Peyer's patch (tissue), 4 donors: ENCODE data around the gene POU2AF1.

Experiments
- POLR2A ChIP-seq, 2 donors: fragments of 450-650 bp; IDR thresholded peaks; one replicate each; pipeline ENCODE4 v1.5.1; 2017; ENCODE audit warnings: antibody characterized with exemption in 2 of 2, mild to moderate bottlenecking in 2 of 2, moderate library complexity in 2 of 2
- TF ChIP-seq, protein P1 (sequence below), 6 experiments: fragments of 450-650 bp in 4 of 6; fragments of 200-600 bp in 2 of 6; sonication (generic) in 1 of 6; IDR thresholded peaks; one replicate each; pipeline ENCODE4 v1.5.1; 2017 to 2019; ENCODE audit warnings: antibody characterized with exemption in 6 of 6, mild to moderate bottlenecking in 3 of 6, moderate library complexity in 1 of 6

GRCh38 chr11:111379602-111380136 is 594 bp upstream of the POU2AF1 start:
- TF ChIP-seq, protein P1, sequence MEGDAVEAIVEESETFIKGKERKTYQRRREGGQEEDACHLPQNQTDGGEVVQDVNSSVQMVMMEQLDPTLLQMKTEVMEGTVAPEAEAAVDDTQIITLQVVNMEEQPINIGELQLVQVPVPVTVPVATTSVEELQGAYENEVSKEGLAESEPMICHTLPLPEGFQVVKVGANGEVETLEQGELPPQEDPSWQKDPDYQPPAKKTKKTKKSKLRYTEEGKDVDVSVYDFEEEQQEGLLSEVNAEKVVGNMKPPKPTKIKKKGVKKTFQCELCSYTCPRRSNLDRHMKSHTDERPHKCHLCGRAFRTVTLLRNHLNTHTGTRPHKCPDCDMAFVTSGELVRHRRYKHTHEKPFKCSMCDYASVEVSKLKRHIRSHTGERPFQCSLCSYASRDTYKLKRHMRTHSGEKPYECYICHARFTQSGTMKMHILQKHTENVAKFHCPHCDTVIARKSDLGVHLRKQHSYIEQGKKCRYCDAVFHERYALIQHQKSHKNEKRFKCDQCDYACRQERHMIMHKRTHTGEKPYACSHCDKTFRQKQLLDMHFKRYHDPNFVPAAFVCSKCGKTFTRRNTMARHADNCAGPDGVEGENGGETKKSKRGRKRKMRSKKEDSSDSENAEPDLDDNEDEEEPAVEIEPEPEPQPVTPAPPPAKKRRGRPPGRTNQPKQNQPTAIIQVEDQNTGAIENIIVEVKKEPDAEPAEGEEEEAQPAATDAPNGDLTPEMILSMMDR (IDR thresholded peaks at IDR 0.05): no peak
- TF ChIP-seq POLR2A (IDR thresholded peaks at IDR 0.05): no peak
